NCI-H510A (cell line): ENCODE data around the gene TBC1D9.

ENCODE experiments used
- DNase-seq: peaks from one replicate; lab custom pipeline; 2025; lab: John Stamatoyannopoulos, UW

TBC1D9 gene

DNA sequence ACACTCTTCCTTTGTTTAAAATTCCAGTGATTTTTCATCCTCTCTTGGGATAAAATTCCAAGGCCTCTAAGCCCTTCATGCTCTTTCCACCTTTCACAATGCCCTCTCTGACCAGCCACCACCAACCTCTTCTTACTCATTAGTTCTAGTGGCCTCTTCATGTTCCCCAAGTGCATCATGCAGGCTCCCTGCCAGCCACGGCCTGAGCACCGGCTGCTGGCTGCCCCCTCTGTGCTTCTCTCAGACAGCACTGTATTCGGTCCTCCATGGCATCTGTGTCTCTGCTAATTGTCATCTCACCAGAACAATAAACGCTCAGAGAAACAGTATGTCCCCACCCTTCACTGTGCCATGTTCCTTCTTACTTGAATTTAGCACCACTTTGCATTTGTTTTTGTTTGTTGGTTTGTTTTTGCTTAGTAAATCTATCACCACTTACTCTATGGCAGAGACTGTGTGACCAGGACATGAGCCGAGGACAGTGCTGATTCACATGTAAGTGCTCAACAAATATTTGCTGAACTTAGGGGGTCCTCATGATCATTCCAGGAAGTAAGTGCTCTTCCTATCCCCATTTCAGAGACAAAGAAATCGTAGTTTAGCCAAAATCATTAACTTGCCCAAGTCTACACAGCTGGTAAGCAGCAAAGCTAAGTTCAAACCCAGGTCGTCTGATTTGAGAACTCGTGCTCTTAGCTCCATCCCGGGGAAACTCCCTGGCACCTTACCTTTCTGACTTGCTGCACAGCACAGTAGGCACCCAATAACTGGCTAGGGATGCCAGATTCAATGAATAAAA is 110.4 kb downstream of the TBC1D9 start:
- peak; percentile 23 for DNase-seq

- no peak for DNase-seq
Measured at GRCh38 chr4:140645196-140645595, 111.0 kb downstream of the TBC1D9 start.

- no peak for DNase-seq
Measured at GRCh38 chr4:140644470-140645185, 111.6 kb downstream of the TBC1D9 start.

GRCh38 chr4:140643571-140644055 is 112.6 kb downstream of the TBC1D9 start:
- DNase-seq, result no peak

DNA sequence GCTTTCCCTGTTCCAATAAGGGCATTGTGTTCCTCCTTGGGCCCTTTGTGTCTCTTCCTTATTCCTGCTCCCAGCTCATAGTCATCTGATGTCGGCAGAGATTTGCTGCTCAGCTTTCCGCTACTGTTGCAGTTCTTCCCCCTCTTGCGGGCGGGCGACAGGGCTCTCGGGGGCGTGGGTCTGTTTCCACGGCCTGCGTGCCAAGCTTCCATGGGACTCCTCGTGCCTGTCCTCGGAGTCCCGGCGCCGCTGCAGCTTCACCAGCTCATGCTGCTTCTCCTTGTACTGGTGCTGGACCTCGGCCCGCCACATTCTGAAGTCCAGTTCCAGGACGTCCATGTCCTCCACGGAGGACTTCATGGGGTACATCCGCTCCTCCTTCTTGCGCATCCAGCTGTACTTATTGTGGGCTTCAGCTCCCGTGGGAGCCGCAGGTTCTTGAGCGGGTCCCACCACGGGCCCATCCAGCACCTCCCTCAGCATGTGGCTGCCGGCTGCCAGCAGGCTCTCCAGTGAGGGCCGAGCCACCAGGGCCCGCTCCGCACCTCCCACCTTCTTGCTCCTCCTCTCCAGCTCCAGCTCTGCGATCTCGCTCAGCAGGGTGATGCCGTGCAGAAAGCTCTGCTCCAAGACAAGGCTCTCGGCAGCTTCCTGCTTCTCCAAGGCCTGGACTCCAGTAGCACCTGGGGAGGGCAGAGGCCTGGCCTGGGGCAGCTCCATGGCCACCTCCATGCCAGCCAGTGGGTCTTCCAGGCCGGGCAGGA is 113.3 kb downstream of the TBC1D9 start:
- no peak for DNase-seq

DNA sequence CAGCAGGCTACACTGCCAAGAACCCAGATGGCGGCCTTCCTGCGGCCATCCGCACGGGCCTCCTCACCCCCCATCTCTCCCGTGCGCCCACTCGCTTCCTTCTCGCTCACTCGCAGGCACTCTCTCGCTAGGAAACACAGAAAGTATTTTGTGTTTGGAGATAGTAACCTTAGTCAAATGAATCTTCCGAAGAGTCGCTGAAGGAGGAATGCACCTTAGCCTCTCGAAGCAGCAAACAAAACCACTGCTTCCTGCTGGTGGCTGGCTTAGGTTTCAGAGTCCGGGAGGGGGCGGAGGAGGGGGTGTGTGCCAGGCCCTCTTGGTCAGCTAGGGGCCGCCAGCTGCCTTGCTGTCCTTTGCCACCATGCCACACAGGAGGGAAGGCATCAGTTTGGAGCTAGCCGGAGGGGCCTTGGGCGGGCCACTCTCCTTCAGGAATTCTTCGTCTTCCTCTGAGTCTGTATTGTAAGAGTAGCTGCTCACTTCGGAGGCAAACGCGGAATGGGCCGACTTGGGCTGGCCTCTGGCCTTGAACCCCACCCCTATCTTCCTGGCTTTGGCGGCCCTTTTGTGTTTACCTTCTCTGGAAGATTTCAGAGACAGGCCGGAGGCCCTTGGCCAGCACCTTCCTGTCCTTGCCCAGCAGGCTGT is 114.3 kb downstream of the TBC1D9 start:
- no peak for DNase-seq

DNA sequence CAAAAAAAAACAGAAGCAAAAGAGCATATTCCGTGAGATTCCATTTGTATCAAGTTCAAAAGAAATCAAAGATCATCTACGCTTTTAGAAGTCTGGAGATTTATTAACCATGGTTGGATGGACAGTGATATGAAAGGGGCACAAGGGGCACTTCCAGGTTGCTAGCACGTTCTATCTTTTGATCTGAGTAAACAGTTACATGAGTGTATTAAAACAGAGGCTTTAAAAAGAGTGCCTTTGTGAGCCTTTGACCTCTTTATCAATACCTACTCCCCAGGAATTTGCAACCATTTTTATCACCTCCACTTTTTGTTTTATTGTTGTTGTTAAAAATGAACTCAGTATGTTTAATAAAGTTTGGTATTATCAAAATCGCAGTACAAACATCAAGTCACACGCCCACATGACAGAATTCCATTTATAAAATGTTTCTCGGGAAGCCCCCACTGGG is 115.1 kb downstream of the TBC1D9 start:
- no peak for DNase-seq

DNA sequence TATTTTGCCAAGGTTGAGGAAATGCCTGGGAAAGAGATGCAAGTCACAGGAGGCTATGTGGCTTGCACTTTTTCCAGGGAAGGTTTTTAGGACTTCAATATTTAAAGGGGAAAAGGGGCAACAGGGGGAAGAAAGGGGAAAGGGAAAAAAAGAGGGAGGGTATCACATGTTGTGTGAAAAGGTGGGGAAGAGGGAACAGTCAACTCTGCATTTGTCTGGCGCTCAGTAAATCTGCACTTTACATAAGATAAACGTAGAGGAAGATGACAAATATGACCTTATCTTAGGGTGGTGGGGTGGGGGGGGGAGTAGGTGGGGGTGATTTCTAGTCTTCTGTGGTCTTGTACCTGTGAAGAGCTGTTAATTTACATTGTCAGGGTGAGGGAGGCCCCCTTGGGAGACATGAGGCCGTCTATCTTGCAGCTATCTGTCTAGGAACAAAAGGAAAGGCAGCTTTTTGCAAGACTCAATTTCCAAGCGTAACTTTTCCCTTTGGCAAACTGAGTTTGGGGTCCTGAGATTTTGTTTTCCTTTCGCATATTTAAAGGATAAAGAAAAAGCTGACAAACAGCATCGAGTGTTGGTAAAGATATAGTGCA is 115.9 kb downstream of the TBC1D9 start:
- no peak for DNase-seq

DNA sequence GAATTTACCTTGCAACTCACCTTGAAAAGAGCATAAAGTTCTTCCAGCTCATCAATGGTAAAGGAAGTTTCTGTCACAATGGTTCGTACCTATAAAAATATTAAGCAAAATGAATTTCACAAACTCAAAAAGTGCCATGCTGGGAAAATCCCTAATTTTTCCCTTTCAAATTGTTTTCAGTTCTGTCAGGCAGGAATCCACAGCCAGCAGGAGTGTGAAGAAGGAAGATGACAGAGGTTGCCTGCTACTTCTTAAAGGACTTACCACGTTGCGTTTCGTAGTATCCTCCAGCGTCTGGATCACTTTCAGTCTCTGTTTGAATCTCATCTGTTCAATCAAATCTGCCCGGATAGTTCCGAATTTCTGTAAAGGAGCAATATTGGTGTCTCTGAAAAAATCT is 117.1 kb downstream of the TBC1D9 start:
- DNase-seq, result no peak

- DNase-seq, result peak; percentile 3
Measured at GRCh38 chr4:140637836-140638235, 118.3 kb downstream of the TBC1D9 start.

DNA sequence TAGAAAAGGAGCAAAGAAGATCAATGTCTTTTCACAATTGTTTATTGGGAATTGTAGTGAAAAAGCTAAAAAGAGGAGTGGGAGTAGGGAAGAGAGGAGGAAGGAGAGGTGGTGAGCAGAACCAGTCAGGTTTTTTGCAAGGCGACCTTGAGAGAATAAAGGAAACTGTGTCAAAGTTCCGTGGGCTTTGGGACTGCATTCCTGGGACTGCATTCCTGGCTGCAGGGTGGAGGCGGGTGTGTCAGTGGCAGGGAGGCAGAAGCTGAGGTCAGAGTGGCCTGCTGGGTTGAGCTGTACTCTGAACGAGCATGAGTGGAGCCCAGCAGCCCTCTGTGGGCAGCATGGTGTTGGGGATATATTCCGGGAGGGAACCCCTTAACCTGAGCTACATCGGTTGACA is 120.6 kb downstream of the TBC1D9 start:
- no peak for DNase-seq

- no peak for DNase-seq
Measured at GRCh38 chr4:140633951-140634350, 122.2 kb downstream of the TBC1D9 start.

DNA sequence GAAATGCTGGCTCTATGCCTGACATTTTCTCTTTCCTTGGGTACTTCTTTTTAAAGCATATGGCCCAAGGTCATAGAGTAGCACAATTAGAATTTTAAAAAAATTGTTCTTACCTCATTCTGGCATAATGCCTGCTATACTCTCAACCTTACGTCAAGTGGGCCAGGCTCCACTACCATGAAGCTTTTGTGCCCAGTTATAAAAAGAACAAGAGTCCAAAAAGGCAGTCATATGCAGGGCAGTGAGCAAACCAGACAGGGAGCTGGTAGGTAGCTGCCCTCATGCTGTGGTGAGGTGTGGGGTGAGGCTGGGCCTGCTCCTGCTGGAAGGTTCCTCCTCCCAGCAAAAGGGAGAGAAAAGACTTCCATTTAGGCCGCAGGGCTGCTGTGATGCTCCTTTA is 123.1 kb downstream of the TBC1D9 start:
- DNase-seq, result no peak

GRCh38 chr4:140630246-140630645 is 125.9 kb downstream of the TBC1D9 start:
- no peak for DNase-seq

DNA sequence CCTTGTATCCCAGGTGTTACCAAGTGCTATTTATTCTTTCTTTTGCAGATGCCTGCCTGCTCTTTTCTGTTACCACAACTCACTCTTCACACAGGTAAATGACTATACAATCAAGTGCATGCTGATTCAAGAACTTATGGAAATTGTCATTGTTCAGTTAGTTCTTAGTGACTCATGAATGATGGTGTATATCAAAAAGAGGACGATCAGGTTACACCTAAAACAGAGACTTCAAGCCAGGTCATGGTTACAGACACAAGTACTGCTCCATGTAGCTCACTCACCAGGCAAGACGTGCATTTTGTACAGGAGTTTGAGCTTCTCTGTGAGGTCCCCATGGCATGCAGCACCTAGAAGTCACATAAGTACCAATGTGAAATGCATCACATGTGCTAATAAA is 128.2 kb downstream of the TBC1D9 start:
- no peak for DNase-seq

- no peak for DNase-seq
Measured at GRCh38 chr4:140626661-140627376, 129.4 kb downstream of the TBC1D9 start.

DNA sequence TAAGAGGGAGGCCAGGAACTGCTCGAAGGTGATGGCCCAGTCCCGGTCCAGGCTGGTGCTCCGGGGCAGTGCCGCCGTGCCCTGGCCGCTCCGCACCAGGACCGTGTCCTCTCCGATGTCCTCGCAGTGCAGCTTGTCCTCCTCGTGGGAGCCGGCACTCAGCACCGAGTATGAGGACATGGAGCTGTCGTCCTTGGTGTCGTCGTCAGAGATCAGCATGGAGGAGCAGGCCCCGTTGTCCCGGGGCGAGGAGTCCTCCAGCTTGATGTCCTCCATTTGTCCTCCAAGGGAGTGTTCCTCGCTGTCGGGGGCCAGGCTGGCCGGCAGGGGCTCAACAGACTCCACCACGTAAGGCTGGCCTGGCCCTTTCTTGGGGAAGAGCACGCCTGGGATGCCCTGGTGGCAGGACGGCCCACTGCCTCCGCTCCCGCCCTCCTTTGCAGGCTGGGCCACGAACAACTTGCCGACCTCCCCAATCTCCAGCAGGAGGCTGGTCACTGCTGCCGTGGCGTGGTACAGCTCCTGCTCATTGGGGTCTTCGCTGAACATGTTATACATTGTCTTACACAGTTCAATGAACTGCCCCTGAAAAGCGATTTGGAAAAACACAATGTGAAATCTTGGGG is 133.7 kb downstream of the TBC1D9 start:
- no peak for DNase-seq

DNA sequence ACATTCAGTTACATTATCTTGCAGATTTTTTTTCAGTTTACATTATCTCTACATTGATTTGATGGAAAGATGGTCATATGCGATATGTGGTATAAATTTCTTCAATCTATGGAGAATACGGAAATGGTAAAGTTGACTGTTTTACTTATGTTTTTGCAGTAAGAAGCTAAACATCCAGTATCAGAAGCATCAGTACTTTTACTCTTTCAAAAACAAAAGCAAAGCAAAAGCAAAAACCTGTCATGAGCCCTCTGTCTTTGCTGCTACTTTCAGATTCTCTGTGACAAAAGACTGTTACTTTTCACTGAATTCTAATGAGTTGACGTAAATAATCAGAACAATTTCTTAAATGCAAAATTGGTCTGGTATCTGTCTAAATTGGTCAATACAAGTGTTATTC is 135.0 kb downstream of the TBC1D9 start:
- DNase-seq, result no peak

DNA sequence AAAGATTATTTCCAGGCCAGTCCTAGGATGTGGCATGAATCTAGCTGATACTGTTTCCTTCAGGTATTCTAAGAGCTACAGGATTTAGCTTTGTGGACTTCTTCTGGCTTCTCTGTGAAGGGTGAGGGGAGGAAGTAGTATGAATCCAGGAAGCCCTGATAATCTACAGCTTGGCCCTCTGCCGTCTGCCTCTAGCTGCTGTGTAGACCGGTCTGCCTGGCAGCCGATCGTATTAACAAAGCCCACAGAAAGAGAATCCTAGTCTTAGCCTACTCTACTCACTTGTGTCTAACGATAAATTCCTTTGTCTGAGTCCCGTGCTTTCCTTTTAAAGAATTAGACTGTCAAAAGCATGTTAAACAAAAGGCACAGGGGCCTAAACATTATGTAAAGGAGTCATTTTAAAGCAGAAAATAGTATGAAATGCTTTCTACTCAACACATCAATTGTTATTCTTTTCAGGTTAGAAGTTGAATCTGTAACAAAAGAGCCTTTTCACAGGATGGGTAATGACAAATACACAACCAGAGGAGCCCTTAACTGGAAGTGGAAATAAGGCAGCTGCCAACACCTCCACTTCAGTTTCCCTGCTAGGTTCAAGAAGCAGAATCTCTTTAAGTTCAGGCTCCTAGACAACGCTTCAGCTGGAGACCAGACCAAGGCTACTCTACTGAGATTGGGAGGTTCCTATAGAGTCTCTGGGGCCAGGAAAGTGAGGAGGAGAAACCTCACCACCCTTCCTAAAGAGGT is 138.5 kb downstream of the TBC1D9 start:
- no peak for DNase-seq

DNA sequence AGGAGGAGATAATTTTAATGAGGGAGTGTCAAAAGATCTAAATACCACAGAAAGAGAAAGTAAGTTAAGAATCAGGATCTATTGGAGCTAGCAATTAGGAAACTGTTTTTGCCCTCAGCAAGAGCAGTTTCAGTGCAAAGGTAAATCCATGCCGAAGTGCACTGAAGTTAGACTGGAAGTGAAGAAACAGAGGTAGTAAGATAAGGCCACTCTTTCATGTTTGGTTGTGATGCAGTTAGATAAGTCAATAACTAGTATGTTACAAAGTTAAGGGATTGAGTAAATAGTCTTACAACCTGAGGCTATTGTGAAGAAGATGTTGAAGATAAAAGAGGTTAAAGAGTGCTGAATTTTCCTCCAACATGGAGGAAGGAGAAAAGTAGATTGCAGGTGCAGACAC is 140.7 kb downstream of the TBC1D9 start:
- DNase-seq, result no peak
